Effector memory CD4-positive, alpha-beta T cell (primary cell): ENCODE data around the gene CELA2B.
"Not testable (repeated sequence)": the region's sequence is repeated elsewhere in the genome, so short reads cannot be mapped to it uniquely, and the experiment has no call there.

Source experiments
- DNase-seq, 3 donors: peaks; one replicate each; pipeline ENCODE4 v3.0.0-alpha.2; 2020
- H3K27ac ChIP-seq: 2 replicates; pipeline ENCODE4 v1.7.0; 2013; ENCODE audit warnings: mild to moderate bottlenecking, low read length, moderate library complexity; ENCODE audit not compliant: insufficient read depth, poor library complexity, severe bottlenecking
- H3K27me3 ChIP-seq: replicated peaks from 2 replicates; pipeline ENCODE4 v1.7.0; 2013; ENCODE audit warnings: mild to moderate bottlenecking, low read length; ENCODE audit not compliant: insufficient read depth, control insufficient read depth, poor library complexity, severe bottlenecking
- H3K36me3 ChIP-seq: 2 replicates; pipeline ENCODE4 v1.7.0; 2013; ENCODE audit warnings: mild to moderate bottlenecking, low read length, moderate library complexity; ENCODE audit not compliant: control insufficient read depth, insufficient read depth
- H3K4me1 ChIP-seq: 2 replicates; pipeline ENCODE4 v1.7.0; 2013; ENCODE audit warnings: low read length, mild to moderate bottlenecking; ENCODE audit not compliant: control insufficient read depth, insufficient read depth, poor library complexity, severe bottlenecking
- H3K4me3 ChIP-seq: 2 replicates; pipeline ENCODE4 v1.7.0; 2013; ENCODE audit warnings: low read length, low read depth, mild to moderate bottlenecking; ENCODE audit not compliant: insufficient read depth, poor library complexity, severe bottlenecking
- H3K9me3 ChIP-seq: 2 replicates; pipeline ENCODE4 v1.7.0; 2013; ENCODE audit warnings: mild to moderate bottlenecking, low read length, moderate library complexity; ENCODE audit not compliant: control insufficient read depth

The CELA2B gene

GRCh38 chr1:15513192-15513591 is 37.3 kb downstream of the CELA2B start:
- DNase-seq = no peak
- Histone ChIP-seq H3K4me1 (peaks cover 6% of the 10 kb centered on the region), H3K27me3 (no peaks in the 10 kb centered on the region), H3K27ac (no peak overlapping the region), H3K9me3 (no peaks in the 10 kb centered on the region), H3K4me3 (no peak overlapping the region), H3K36me3 (peaks cover 9% of the 10 kb centered on the region)

- Histone ChIP-seq H3K36me3 (peaks cover 9% of the 10 kb centered on the region), H3K4me3 (no peak overlapping the region), H3K4me1 (peaks cover 6% of the 10 kb centered on the region), H3K9me3 (no peaks in the 10 kb centered on the region), H3K27me3 (no peaks in the 10 kb centered on the region), H3K27ac (no peak overlapping the region)
- DNase-seq = no peak
These were observed 38.0 kb downstream of the CELA2B start for GRCh38 chr1:15513919-15514318.

GRCh38 chr1:15514557-15514956 is 38.7 kb downstream of the CELA2B start:
- DNase-seq, H3K4me1 ChIP-seq, H3K27me3 ChIP-seq, H3K9me3 ChIP-seq, H3K27ac ChIP-seq, H3K4me3 ChIP-seq, H3K36me3 ChIP-seq: not testable (repeated sequence)

GRCh38 chr1:15515022-15515663 is 39.2 kb downstream of the CELA2B start:
- Histone ChIP-seq H3K4me1 (peaks cover 6% of the 10 kb centered on the region), H3K4me3 (no peak overlapping the region), H3K36me3 (peaks cover 9% of the 10 kb centered on the region), H3K27ac (no peak overlapping the region), H3K27me3 (no peaks in the 10 kb centered on the region), H3K9me3 (no peaks in the 10 kb centered on the region)
- DNase-seq = no peak

GRCh38 chr1:15519625-15520024 is 43.7 kb downstream of the CELA2B start:
- Histone ChIP-seq H3K36me3 (peaks cover 5% of the 10 kb centered on the region), H3K4me1 (peaks cover 10% of the 10 kb centered on the region), H3K4me3 (no peak overlapping the region), H3K27ac (no peak overlapping the region), H3K27me3 (no peaks in the 10 kb centered on the region), H3K9me3 (no peaks in the 10 kb centered on the region)
- DNase-seq = no peak

GRCh38 chr1:15521206-15521906 is 45.5 kb downstream of the CELA2B start:
- H3K9me3 ChIP-seq, H3K27ac ChIP-seq, DNase-seq, H3K27me3 ChIP-seq, H3K4me3 ChIP-seq, H3K36me3 ChIP-seq: not testable (repeated sequence)
- peaks cover 17% of the 10 kb centered on the region for H3K4me1 ChIP-seq

- peaks cover 3% of the 10 kb centered on the region for H3K36me3 ChIP-seq
- no peaks in the 10 kb centered on the region for H3K9me3 ChIP-seq
- H3K4me3 ChIP-seq = no peak overlapping the region
- H3K4me1 ChIP-seq = peaks cover 18% of the 10 kb centered on the region
- H3K27ac ChIP-seq = no peak overlapping the region
- no peaks in the 10 kb centered on the region for H3K27me3 ChIP-seq
- DNase-seq = no peak
These were observed 46.6 kb downstream of the CELA2B start for GRCh38 chr1:15522551-15522950.

- no peak for DNase-seq
- peaks cover 18% of the 10 kb centered on the region for H3K4me1 ChIP-seq
- H3K27me3 ChIP-seq = no peaks in the 10 kb centered on the region
- H3K36me3 ChIP-seq = no peaks in the 10 kb centered on the region
- H3K4me3 ChIP-seq = peak overlapping the region; percentile 52
- peak overlapping the region; percentile 95 for H3K27ac ChIP-seq
- no peaks in the 10 kb centered on the region for H3K9me3 ChIP-seq
These were observed 47.5 kb downstream of the CELA2B start for GRCh38 chr1:15523104-15524020.

GRCh38 chr1:15524021-15524282 is 48.0 kb downstream of the CELA2B start, which contains the start of gene CASP9:
Gene CASP9 (minus strand): TSS chr1:15524215. CDS start chr1:15524200, 15 bp downstream.
- no peak for DNase-seq
- Histone ChIP-seq H3K27ac (peak within 1 kb of the TSS; percentile 95), H3K27me3 (no peaks in the 10 kb centered on the region), H3K36me3 (no peaks in the 10 kb centered on the region), H3K4me3 (peak within 1 kb of the TSS; percentile 66), H3K4me1 (peaks cover 18% of the 10 kb centered on the region), H3K9me3 (no peaks in the 10 kb centered on the region)
